SK-N-SH (cell line): Measurements from ENCODE around the gene TGM2. TPM values are rescaled to one million over a fixed set of nuclear protein-coding genes. Genes with fewer than 3 reads are reported as not detected.

Experiments used
- CTCF ChIA-PET: fragments of 300-600, 350-600 bp; formaldehyde crosslinking; extraction: SDS; loops from one replicate; lab custom pipeline; 2021; lab: Yijun Ruan, JAX
- POLR2A ChIA-PET: fragments of 350-600 bp; sonication (Branson Sonifier 250); formaldehyde crosslinking; extraction: SDS; loops from one replicate; lab custom pipeline; 2020; ENCODE audit warnings: antibody characterized with exemption, inconsistent platforms; lab: Yijun Ruan, JAX
- DNase-seq: peaks from one replicate; pipeline ENCODE4 v3.0.0; 2012
- H2AFZ ChIP-seq: fragments of 200-600 bp; sonication (generic); 2 replicates; pipeline ENCODE4 v1.8.1; 2016; ENCODE audit warnings: antibody characterized with exemption, mild to moderate bottlenecking, low read depth
- H3F3A ChIP-seq: fragments of 200-600 bp; sonication (generic); replicated peaks from 2 replicates; pipeline ENCODE3; 2016; ENCODE audit warnings: antibody characterized with exemption, mild to moderate bottlenecking; ENCODE audit not compliant: insufficient read depth
- H3K27ac ChIP-seq, 2 experiments: fragments of 200-500 bp in 1 of 2; fragments of 200-600 bp in 1 of 2; sonication (Bioruptor generic) in 1 of 2; sonication (generic), shearing (Covaris generic) in 1 of 2; 2 replicates each; pipeline versions ENCODE4 v1.5.1 to v1.6.1; 2014 to 2016; ENCODE audit warnings: low read depth in 2 of 2, inconsistent platforms in 1 of 2, low read length in 1 of 2, mild to moderate bottlenecking in 1 of 2, mixed read lengths in 1 of 2
- H3K27me3 ChIP-seq: fragments of 200-600 bp; sonication (generic), shearing (Covaris generic); 2 replicates; pipeline ENCODE4 v1.6.1; 2016; ENCODE audit warnings: mixed run types; ENCODE audit not compliant: insufficient read depth
- H3K36me3 ChIP-seq, 2 experiments: fragments of 200-500 bp in 1 of 2; fragments of 200-600 bp in 1 of 2; sonication (Bioruptor generic) in 1 of 2; sonication (generic) in 1 of 2; replicated peaks in 1 of 2; 2 replicates each; pipeline versions ENCODE3 to v1.5.1; 2014 to 2016; ENCODE audit warnings: low read length in 1 of 2, mild to moderate bottlenecking in 1 of 2; ENCODE audit not compliant: insufficient read depth in 2 of 2, control insufficient read depth in 1 of 2
- H3K4me1 ChIP-seq, 2 experiments: fragments of 200-500 bp in 1 of 2; fragments of 200-600 bp in 1 of 2; sonication (Bioruptor generic) in 1 of 2; sonication (generic), shearing (Covaris generic) in 1 of 2; 2 replicates each; pipeline versions ENCODE4 v1.5.1 to v1.6.1; 2014 to 2016; ENCODE audit warnings: low read depth in 1 of 2, low read length in 1 of 2, mixed run types in 1 of 2; ENCODE audit not compliant: insufficient read depth in 2 of 2, control insufficient read depth in 1 of 2
- H3K4me2 ChIP-seq: fragments of 200-600 bp; sonication (generic), shearing (Covaris generic); 2 replicates; pipeline ENCODE4 v1.6.1; 2017; ENCODE audit warnings: mixed run types
- H3K4me3 ChIP-seq, 2 experiments: fragments of 200-500 bp in 1 of 2; fragments of 200-600 bp in 1 of 2; sonication (Bioruptor generic) in 1 of 2; sonication (generic), shearing (Covaris generic) in 1 of 2; 2 replicates each; pipeline versions ENCODE4 v1.5.1 to v1.8.1; 2014 to 2016; ENCODE audit warnings: low read depth in 2 of 2, inconsistent platforms in 1 of 2, low read length in 1 of 2, mild to moderate bottlenecking in 1 of 2, mixed read lengths in 1 of 2, moderate library complexity in 1 of 2
- H3K79me2 ChIP-seq: fragments of 200-600 bp; sonication (generic); 2 replicates; pipeline ENCODE4 v1.8.1; 2017; ENCODE audit warnings: mild to moderate bottlenecking; ENCODE audit not compliant: insufficient read depth
- H3K9ac ChIP-seq: fragments of 200-600 bp; sonication (generic); 2 replicates; pipeline ENCODE4 v1.6.1; 2017; ENCODE audit warnings: mixed run types
- H3K9me2 ChIP-seq: fragments of 200-600 bp; sonication (generic); 2 replicates; pipeline ENCODE4 v1.6.1; 2017; ENCODE audit warnings: mixed run types
- H3K9me3 ChIP-seq: fragments of 200-600 bp; sonication (generic); 2 replicates; pipeline ENCODE4 v1.6.1; 2017; ENCODE audit warnings: mixed run types, mild to moderate bottlenecking, moderate library complexity
- H4K20me1 ChIP-seq: fragments of 200-600 bp; sonication (generic); 2 replicates; pipeline ENCODE4 v1.6.1; 2017; ENCODE audit warnings: mild to moderate bottlenecking, mixed run types; ENCODE audit not compliant: insufficient read depth
- ELF1 ChIP-seq: IDR thresholded peaks from 2 replicates; pipeline ENCODE4 v1.4.0; 2012
- EP300 ChIP-seq, 2 experiments: IDR thresholded peaks; 2 replicates each; pipeline versions ENCODE4 v1.4.0 to v1.6.1; 2012; ENCODE audit warnings: borderline replicate concordance in 1 of 2, low read depth in 1 of 2, low read length in 1 of 2
- GATA2 ChIP-seq: sonication (generic); formaldehyde crosslinking; IDR thresholded peaks from 2 replicates; pipeline ENCODE4 v1.5.0; 2020; ENCODE audit warnings: mild to moderate bottlenecking, missing genetic modification reagents
- IRF3 ChIP-seq: fragments of 150-350 bp; IDR thresholded peaks from 2 replicates; pipeline ENCODE4 v1.6.1; 2016; ENCODE audit warnings: mild to moderate bottlenecking, low read depth, low read length
- JUND ChIP-seq: IDR thresholded peaks from 2 replicates; pipeline ENCODE4 v1.4.0; 2012
- MAX ChIP-seq: IDR thresholded peaks from 2 replicates; pipeline ENCODE4 v1.4.0; 2012; ENCODE audit warnings: low read depth
- NFIC ChIP-seq: IDR thresholded peaks from 2 replicates; pipeline ENCODE4 v1.4.0; 2012; ENCODE audit warnings: borderline replicate concordance
- NRF1 ChIP-seq: IDR thresholded peaks from 2 replicates; pipeline ENCODE4 v1.6.1; 2012; ENCODE audit warnings: low read depth, mild to moderate bottlenecking, low read length
- PBX3 ChIP-seq: IDR thresholded peaks from 2 replicates; pipeline ENCODE4; 2012
- RAD21 ChIP-seq: IDR thresholded peaks from 2 replicates; pipeline ENCODE4 v1.6.1; 2012; ENCODE audit warnings: mild to moderate bottlenecking, low read length
- REST ChIP-seq: IDR thresholded peaks from 2 replicates; pipeline ENCODE4 v1.6.1; 2012; ENCODE audit warnings: mild to moderate bottlenecking, low read depth, low read length, moderate library complexity
- RXRA ChIP-seq: IDR thresholded peaks from 2 replicates; pipeline ENCODE4 v1.4.0; 2012; ENCODE audit warnings: low read depth, mild to moderate bottlenecking, borderline replicate concordance
- SIN3A ChIP-seq: IDR thresholded peaks from 2 replicates; pipeline ENCODE4 v1.6.1; 2012; ENCODE audit warnings: low read depth, mild to moderate bottlenecking, low read length, moderate library complexity, borderline replicate concordance
- USF1 ChIP-seq: IDR thresholded peaks from 2 replicates; pipeline ENCODE4 v1.4.0; 2012; ENCODE audit warnings: low read depth, borderline replicate concordance
- USF2 ChIP-seq: fragments of 150-350 bp; IDR thresholded peaks from 2 replicates; pipeline ENCODE4 v1.6.1; 2017; ENCODE audit warnings: antibody characterized with exemption, low read length, low read depth, borderline replicate concordance
- WGBS: methylation state at CpG from one replicate; pipeline ENCODE4 v1.1.6; 2017; ENCODE audit warnings: low lambda C conversion rate; 5-methylcytosine and 5-hydroxymethylcytosine counted together
- polyA plus RNA-seq, 3 experiments: library from polyadenylated mRNA; depleted of rRNA; stranded (reverse); fragments of >200 nt; gene quantifications; 2 replicates each; pipeline ENCODE4 v1.2.3, GENCODE V29; 2012

Gene TGM2
- polyA plus RNA-seq, 1 of the 3 experiments (the other 2 are of a cell fraction), result 676 TPM

- peak overlapping the region; percentile 30 to 40; a peak in 3 of 4 replicates for H3K27ac ChIP-seq
- H3K9me2 ChIP-seq, result no peaks in the 10 kb centered on the region
- H3K36me3 ChIP-seq, result peaks cover 37 to 42% of the 10 kb centered on the region in 2 experiments
- no peaks in the 10 kb centered on the region for H3K9me3 ChIP-seq
- 88% methylated on average over 7 of the region's 7 CpGs for WGBS
- peaks cover 30 to 37% of the 10 kb centered on the region in 2 experiments; a peak in 2 of 4 replicates for H3K4me1 ChIP-seq
- ChIA-PET POLR2A (no interaction called here), CTCF (interaction anchor here (0.9 to 4.2 kb wide), 8 partner anchors 8 to 596 kb away, joined by 3 to 20 read pairs (median 4); no protein-coding TSS in a partner anchor)
- H3K4me2 ChIP-seq, result peak overlapping the region; percentile 17; the same call in 1 of the 2 replicates
- peaks cover 57% of the 10 kb centered on the region for H3K79me2 ChIP-seq
- no peak overlapping the region for H3K9ac ChIP-seq
- TF ChIP-seq EP300 (IDR thresholded peaks at IDR 0.05; ENCODE audit: borderline replicate concordance in 1 of 2, low read depth in 1 of 2, low read length in 1 of 2) (no peak), NFIC (no peak), RAD21 (no peak), SIN3A (no peak), IRF3 (no peak), PBX3 (no peak), RXRA (no peak), ELF1 (no peak), JUND (no peak), NRF1 (no peak), GATA2 (no peak), MAX (no peak), REST (no peak), USF1 (no peak), USF2 (no peak)
- H3K4me3 ChIP-seq, result no peak overlapping the region
- no peak for DNase-seq
- no peaks in the 10 kb centered on the region for H4K20me1 ChIP-seq
- H2AFZ ChIP-seq, result no peak overlapping the region
- no peaks in the 10 kb centered on the region for H3K27me3 ChIP-seq
- H3F3A ChIP-seq, result peaks cover 56% of the 10 kb centered on the region
Measured at GRCh38 chr20:38159957-38160756, 4.9 kb downstream of the TGM2 start.
